Epidermal melanocyte (primary cell): ENCODE measurements around the gene DLG2.
"Not testable (repeated sequence)": the region's sequence is repeated elsewhere in the genome, so short reads cannot be mapped to it uniquely, and the experiment has no call there.

Experiments used
- DNase-seq: peaks from one replicate; pipeline ENCODE4 v3.0.0; 2011; ENCODE audit warnings: low spot score; ENCODE audit not compliant: insufficient read length

DLG2 gene

DNA sequence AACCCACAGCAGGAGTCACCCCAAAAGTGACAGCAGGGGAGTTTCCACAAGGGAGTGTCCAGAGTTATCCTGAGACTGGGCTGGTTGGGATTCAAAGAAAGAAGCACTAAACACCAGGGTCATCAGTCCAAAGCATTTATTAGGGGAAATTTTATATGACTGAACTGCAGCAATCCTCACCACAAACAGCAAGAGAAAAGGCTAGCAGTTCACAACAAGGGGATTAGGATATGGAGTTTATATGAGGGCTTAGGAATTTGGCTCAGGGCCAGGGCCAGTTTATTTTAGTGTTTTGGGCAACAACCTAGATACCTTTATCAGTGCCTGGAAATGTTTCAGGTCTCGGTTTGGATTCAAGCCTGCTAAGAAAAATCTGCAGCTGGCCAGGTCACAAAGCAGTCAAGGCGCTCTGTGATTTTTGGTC is 16.1 kb upstream of the DLG2 start:
- no peak for DNase-seq

DNA sequence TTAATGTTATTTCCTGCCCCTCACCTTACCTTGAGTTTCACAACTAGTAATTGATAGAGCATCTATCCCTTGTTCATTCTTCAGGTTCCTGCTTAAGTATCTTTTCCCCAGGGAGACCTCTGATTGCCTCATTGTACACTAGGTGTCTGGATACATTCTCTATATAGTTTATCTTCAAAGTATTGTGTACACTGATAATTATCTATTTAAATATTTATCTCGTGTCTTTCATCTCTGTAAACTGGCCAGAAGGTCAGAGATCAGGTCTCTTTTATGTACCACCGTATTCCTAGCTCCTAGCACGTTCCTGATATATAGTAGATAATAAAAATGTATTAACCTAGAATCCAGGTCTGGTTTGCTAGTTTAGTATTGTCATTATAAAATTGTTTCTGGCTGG is 7.6 kb upstream of the DLG2 start:
- no peak for DNase-seq

DNA sequence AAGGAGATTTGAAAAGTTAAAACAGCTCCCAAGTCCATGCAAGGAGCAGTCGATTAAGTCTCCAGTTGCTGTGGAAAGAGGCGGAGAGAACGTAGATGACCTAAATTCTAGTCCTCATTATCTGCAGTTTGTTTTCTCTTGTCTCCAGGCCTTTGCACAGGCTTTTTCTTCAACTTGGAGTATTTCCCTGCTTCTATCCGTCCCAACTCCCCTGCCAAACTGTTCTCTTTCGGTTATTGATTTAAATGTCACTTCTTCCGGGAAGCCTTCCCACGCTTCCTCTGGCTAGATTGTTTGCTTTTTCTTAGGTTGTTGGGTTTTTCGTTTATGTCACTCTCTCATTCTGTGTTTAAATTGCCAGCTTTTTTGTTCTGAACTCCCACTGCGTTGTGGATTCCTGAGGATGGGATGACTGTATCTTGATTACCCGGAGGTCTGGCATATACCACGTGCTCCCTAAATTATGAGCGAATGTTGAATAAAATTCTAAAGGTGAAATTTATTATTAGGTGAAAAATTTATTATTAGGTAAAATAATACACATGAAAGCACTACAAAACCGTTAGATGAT is 1.7 kb upstream of the DLG2 start:
- DNase-seq = no peak

DNA sequence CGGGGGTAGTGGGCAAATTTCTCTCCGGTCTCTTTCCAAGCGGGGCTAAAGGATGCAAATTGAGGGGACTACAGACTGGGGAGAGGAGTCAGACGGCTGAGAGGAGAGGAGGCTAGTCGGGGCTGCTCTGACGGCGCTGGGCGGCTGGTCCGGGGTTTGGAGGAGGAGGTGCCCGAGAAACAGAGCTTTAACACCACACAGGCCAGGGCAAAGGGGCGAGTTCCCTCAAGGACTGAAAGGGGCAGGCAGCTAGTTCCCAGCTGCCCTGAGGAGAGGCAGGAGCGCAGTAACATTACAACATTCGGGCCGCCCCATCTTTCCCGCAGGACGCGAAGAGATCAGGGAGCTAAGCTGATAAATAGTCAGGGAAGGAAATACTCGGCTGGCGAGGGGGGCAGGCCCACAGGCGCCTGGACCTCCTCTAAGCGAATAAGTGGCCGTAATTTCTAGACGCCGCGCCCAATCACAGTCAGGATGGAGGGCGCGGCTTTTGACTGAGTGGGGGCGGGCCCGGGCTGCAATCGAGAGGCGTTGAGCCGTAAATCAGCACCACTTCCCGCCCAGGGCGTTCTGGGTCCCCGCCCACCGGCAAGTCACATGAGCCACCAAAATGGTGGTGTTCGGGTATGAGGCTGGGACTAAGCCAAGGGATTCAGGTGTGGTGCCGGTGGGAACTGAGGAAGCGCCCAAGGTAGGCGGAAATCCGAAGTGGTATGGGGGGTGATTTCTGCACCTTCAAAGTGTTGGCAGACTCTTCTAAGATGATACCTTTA is 1.0 kb upstream of the DLG2 start, which contains the start of gene TMEM126B:
TMEM126B (plus strand) TSS at position 596 of the 773 bp plus-strand sequence; CDS start at position 611, 15 bp downstream.
- DNase-seq = peak; percentile 78

DNA sequence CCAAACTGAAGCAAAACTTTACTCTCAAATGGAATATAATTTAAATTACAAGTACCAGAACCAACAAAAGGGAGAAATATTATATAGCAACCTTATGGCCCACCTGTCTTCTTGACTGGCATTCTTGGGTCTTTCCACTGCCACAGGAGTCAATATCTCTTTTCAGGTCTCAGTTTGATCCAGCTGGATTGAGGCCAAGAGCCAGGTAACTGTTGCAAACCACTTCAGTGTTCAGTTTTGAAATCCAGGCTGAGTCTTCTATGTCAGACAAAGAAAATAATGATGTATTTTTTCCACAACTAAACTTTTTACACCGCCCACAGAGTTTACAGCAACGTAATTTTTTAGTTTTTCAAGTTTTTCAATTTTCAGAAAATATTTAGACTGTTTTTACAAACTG is 648 bp downstream of the DLG2 start:
- DNase-seq = no peak

DNA sequence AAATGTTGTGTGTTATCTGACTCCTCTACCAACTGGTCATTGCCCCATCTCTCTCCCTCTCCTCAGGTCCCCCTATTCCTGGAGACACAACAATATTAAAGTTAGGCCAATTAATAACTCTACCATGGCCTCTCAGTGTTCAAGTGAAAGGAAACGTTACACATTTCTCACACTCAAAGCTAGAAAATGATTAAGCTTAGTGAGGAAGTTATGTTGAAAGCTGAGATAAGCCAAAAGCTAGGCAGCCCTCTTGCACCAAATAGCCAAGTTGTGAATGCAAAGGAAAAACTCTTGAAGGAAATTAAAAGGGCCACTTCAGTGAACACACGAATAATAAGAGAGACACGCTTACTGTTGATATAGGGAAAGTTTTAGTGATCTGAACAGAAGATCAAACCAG is 6.9 kb downstream of the DLG2 start:
- DNase-seq = no peak

DNA sequence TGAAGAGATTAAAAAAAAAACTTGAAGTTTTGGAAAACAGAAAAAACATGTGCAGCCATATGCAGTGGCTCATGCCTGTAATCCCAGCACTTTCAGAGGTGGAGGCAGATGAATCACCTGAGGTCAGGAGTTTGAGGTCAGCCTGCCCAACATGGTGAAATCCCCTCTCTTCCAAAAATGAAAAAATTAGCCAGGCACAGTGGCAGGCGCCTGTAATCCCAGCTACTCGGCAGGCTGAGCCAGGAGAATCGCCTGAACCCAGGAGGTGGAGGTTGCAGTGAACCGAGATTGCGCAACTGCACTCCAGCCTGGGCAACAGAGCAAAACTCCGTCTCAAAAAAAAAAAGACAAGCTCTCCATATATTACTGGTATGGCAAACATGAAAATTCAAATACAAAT is 7.6 kb downstream of the DLG2 start:
- no peak for DNase-seq

DNA sequence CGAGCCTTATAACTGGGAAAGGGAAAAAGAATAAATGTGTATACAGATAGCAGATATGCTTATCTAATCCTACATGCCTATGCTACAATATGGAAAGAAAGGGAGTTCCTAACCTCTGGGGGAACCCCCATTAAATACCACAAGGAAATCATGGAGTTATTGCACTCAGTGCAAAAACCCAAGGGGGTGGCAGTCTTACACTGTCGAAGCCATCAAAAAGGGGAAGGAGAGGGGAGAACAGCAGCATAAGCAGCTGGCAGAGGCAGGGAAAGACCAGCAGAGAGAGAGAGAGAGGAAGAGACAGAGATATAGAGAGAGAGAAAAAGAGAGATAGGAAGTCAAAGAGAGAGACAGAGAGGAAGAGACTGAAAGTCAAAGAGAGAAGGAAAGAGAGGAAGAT is 15.5 kb downstream of the DLG2 start:
- not testable (repeated sequence) for DNase-seq

DNA sequence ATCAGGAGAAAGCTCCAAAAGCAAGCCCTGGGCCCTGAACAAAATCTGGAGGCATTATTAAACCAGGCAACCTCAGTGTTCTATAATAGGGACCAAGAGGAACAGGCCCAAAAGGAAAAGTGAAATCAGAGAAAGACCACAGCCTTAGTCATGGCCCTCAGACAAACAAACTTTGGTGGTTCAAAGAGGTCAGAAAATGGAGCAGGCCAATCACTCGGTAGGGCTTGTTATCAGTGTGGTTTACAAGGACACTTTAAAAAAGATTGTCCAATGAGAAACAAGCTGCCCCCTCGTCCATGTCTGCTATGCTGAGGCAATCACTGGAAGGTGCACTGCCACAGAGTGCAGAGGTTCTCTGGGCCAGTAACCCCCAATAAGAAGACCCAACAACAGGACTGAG is 17.9 kb downstream of the DLG2 start:
- DNase-seq = not testable (repeated sequence)

DNA sequence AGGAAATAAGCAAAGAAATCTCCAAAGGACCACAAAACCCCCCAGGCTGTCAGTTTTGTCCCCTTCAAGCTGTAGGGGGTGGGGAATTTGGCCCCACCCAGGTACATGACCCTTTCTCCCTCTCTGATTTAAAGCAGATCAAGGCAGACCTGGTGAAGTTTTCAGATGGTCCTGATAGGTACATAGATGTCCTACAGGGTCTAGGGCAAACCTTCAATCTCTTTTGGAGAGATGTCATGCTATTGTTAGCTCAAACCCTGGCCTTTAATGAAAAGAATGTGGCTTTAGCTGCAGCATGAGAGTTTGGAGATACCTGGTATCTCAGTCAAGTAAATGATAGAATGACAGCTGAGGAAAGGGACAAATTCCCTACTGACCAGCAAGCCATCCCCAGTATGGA is 18.5 kb downstream of the DLG2 start:
- not testable (repeated sequence) for DNase-seq

DNA sequence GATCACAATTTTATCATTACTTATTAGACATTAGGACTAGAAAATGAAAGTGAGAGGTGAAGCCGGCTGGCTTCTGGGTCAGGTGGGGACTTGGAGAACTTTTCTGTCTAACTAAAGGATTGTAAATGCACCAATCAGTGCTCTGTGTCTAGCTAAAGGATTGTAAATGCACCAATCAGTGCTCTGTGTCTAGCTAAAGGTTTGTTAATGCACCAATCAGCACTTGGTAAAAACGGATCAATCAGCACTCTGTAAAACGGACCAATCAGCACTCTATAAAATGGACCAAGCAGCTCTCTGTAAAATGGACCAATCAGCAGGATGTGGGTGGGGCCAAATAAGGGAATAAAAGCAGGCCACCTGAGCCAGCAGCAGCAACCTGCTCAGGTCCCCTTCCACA is 20.9 kb downstream of the DLG2 start:
- DNase-seq = not testable (repeated sequence)

DNA sequence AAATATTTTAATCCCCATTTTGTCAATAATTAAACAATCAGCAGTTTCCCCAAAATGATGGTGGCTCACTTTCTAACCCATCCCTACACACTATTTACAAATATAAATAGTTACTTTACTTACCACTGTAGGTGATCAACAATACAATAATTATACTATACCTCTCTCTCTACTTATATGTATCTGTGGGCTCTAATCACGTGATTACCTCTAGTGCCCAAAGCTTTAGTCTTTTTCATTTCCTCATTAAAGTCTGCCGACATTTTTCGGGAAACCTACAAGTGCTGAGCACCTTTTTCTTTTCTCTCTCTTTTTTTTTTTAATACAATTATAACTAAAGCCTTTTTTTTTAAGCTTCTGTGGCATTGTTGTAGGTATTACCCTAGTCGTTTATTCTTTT is 23.9 kb downstream of the DLG2 start:
- no peak for DNase-seq

DNA sequence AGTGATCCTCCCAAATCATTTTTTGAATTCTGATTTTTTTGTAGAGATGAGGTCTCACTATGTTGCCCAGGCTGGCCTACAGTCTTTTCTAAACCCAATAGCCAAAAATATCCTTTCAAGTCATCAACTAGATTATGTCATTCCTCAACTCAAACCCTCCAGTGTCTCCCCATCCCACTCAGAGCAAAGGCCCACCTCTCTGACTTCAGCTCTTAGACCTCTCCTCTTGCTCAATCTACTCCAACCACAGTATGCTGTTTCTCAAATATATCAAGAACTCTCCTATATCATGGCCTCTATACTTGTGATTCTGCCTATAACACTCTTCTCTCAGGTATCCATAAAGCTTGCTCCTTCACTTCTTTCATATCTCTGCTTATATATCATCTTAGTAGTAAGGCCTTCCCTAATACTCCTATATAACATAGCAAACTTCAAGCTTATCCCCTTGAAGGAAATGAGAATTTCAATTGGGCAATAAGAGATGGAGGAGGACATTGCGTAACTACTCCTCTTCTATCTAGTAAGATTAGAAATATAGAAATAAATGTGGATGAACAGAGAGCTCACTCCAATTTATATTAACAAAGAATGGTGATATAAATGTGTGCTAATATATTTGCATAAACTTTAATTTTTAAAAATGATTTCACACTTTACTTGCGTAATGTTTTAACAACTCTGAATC is 24.5 kb downstream of the DLG2 start:
- no peak for DNase-seq

DNA sequence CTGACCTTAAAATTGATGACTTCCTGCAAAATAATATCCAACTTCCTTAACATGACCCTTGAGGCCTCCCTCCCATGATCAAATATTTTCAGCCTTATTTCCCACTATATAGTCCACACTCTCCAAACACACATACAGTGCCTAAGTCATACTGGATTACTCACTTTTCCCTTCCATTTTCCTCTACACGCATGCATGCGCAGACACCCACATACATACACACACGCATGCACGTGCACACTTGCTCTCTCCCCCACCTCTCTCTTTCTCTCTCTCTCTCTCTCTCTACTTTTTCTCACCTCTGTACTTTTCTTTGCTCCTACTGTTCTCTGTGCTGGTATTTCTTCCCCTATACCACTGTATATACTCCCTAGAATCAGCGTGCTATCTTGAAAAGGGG is 28.1 kb downstream of the DLG2 start:
- DNase-seq = no peak

DNA sequence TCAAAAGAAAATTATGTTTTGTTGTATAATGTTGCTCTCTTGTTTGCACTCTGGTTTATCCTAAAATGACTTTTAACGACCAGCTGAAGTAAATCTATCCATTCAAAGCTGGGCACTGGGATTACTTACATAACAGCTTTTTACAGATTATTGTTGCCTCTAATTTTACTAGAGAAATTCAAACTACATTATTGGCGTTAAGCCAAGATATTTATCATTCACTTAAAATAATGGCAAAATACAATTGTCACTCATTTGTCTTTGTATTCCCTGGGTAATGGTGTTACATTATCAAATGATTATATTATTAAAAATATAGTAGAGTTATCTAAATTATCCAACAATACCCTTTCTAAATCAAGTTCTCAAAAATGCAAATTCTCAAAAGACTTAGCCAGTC is 30.3 kb downstream of the DLG2 start:
- no peak for DNase-seq

DNA sequence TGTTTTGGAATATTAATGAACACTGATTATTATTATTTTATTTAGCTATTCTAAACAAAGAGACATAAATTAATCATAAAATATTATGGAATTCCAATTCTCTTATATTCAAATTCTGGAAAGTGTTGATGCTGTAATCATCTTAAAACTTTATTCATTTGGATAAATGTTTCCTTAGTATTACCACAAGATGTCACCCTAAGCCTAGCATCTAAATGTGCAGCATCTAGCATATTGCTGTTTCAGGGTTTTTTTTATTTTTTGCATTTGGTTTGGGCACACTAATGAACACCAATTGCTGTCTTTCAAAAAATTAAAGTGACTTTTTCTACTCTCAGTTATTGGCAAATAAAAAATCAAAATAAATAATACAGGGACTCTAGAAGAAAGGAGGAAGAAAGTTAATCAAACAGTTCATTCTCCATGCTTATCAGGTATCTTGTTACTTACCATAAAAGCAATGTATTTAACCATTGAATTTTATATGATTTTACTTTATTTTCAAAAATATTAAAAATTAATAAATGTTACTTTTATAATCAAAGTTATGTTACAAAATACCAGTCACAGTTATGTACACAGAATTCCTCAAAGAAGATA is 31.8 kb downstream of the DLG2 start:
- peak; percentile 25 for DNase-seq

DNA sequence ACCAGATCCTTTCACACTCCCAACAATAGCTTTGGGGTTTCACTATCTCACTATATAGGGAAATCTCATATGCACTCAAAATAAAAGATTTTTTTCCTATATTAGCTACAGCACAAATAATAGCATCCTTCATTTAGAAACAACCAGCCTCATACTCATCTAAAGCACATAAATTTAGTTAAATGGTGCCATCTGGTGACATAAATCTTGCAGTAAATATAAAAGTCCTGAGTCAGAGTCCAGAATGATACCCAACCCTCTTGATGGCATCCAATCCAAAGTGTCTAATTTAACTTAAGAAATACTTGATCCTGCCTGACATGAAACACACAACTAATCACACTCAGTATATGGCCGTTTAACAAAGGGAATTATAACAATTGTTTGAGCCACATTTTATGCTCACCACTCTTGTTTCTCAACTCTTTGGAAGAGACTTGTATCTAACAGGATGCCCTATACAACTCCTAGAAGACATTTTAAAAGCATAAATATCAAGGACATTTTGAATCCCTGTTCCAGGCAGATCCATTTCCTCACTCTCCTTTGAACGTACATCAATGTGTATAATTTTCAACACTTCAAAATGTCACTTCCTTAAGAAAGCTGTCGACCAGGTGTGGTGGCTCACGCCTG is 36.2 kb downstream of the DLG2 start:
- peak; percentile 19 for DNase-seq

DNA sequence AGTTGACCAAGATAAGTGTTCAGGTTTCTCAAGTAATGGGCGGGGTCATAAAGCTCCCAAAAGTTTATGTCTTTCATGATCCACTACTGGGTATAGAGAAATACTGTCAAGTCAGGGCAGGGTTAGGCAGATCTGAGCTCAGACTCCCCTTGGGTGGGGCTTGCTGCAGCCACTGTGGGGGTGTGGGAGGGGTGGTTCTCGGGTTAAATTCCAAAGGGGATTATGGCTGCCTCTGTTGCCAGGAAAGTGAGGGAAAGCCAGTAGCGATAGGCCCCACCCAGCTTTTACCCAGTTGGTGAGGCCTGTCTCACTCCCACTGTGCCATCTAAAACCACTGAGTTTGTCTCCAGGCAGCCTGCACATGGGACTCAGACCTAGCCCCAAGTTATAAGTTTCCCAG is 37.8 kb downstream of the DLG2 start:
- no peak for DNase-seq

DNA sequence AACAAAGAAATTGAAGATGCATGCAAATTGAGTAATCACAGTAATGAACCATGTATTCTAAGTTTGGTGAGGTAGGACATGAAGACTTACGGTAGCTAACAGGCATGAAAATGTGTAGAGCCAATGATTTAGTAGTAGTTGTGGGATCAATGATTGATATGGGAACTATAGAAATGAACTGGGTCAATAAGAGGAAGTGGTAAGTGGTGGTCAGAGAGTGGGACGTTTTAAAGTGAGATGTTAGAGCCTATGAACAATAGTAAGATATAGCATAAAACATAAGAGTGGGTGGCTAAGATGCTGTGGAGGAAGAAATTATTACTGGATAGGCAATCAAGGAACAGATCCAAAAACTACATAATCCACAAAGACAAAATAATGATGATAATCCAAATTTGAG is 45.0 kb downstream of the DLG2 start:
- no peak for DNase-seq

DNA sequence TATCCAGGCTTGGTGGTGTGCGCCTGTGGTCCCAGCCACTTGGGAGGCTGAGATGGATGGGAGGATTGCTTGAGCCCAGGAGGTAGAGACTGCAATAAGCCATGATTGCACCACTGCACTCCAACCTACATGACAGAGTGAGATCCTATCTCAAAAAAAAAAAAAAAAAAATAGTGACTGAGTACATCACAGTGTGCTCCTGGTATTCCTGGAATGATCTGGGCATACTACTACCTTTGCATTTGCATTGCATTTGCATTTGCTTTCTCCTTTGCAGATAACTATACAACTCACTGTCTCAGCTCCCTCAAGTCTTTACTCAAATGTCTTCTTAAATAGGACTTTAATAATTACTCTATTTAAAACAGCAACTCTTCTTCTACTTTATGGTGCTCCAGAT is 51.8 kb downstream of the DLG2 start:
- DNase-seq = no peak

DNA sequence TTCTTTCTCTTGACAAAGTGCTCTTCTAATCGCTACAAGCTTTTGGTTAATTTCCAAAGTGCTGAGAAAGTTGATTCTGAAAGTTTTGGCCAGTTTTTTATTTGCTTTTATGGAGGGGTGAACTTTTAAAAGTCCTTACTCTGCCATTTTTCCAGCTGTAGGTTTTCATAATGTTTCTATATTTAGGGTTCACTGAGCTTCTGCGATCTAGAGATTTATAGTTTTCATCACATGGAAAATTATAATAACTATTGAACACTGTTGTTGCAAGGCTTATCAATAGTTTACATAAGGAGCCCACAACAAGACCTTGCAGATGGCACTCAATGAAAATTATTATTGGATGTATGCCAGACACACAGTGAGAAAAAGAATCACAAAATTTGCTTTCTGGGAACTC is 55.1 kb downstream of the DLG2 start:
- DNase-seq = no peak

DNA sequence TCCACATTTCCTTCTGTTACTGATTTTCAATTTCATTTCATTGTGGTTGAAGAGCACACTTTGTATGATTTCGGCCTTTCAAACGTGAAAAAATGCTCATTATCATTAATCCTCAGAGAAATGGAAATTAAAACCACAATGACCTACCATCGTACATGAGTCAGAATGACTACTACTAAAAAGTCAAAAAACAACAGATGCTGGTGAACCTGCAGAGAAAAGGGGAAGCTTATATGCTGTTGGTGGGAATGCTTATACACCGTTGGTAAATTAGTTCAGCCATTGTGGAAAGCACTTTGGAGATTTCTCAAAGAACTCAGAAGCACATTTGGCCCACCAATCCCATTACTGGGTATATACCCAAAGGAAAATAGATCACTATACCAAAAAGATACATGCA is 57.6 kb downstream of the DLG2 start:
- no peak for DNase-seq
